Stimulated activated CD8-positive, alpha-beta memory T cell treated with anti-CD3 and anti-CD28 coated beads, Interleukin-15, amount 100 ng/mL, for 4 hours (primary cell): ENCODE results near the gene SDCCAG8.
"Not testable (repeated sequence)": the region's sequence is repeated elsewhere in the genome, so short reads cannot be mapped to it uniquely, and the experiment has no call there.

Source experiments
- DNase-seq, 2 donors: peaks; one replicate each; pipeline ENCODE4 v3.0.0-alpha.2; 2020; ENCODE audit warnings: low read depth in 2 of 2

Gene SDCCAG8

DNA sequence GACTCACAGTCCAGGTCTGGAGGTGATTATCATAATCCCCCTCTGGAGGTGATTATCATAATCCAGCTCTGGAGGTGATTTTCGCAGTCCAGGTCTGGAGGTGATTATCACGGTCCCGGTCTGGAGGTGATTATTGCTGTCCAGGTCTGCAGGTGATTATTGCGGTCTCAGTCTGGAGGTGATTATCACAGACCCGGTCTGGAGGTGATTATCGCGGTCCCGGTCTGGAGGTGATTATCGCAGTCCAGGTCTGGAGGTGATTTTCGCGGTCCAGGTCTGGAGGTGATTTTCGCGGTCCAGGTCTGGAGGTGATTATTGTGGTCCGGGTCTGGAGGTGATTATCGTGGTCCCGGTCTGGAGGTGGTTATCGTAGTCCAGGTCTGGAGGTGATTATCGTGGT is 76.6 kb downstream of the SDCCAG8 start:
- DNase-seq = no peak

- DNase-seq = no peak
Observed at GRCh38 chr1:243335292-243335691, 79.5 kb downstream of the SDCCAG8 start.

DNA sequence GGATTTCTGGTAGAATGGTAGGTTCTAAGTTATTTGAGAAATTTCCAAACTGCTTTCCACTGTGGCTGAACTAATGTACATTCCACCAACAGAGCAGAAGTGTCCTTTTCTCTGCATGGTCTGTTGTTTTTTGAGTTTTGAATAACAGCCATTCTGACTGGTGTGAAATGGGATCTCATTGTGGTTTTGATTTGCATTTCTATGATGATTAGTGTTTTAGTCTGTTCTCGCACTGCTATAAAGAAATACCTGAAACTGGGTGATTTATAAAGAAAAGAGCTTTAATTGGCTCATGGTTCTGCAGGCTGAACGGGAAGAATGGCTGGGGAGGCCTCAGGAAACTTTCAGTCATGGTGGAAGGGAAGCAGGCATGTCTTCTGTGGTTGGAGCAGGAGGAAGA is 80.3 kb downstream of the SDCCAG8 start:
- DNase-seq = no peak

- DNase-seq = not testable (repeated sequence)
Observed at GRCh38 chr1:243338848-243339247, 83.0 kb downstream of the SDCCAG8 start.

DNA sequence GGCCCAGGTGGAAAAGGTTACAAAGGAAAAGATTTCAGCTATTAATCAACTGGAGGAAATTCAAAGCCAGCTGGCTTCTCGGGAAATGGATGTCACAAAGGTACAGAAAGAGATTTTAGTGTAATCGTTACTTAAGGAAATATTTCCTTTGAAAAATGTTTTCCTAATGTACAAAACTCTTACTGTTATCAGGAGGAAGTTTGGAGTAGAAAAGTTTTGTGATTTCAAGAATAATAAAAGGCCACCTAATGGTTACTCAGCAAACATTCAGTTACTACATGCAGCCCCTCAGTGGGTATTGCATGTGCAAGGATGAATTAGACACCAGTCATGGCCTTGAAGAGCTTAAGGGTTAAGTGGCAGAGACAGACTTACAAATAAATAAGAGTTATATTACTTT is 85.2 kb downstream of the SDCCAG8 start:
- DNase-seq = no peak

- no peak for DNase-seq
Observed at GRCh38 chr1:243343970-243344937, 88.4 kb downstream of the SDCCAG8 start.

DNA sequence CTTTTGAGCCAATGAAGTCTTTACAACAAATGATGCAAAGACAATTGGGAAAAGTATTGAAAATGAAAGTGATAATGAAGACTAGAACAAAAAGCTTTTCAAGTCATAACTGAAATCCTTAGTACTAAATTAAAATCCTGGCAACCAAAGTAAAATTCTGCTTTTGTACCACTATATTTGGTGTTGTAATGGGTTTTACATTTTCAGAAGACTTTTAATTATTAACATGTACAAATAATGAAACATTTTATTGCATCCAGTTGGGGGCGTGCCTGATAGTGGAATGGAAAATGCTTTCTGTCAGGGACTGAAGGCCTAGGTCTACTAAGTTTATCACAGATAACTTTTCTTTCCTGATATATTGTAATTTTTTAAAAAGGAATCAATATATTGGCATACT is 89.4 kb downstream of the SDCCAG8 start:
- DNase-seq = no peak

- DNase-seq = no peak
Observed at GRCh38 chr1:243346016-243346415, 90.2 kb downstream of the SDCCAG8 start.

GRCh38 chr1:243346468-243346867 is 90.6 kb downstream of the SDCCAG8 start:
- no peak for DNase-seq

- DNase-seq = no peak
Observed at GRCh38 chr1:243348331-243348730, 92.5 kb downstream of the SDCCAG8 start.

- no peak for DNase-seq
Observed at GRCh38 chr1:243349128-243349527, 93.3 kb downstream of the SDCCAG8 start.

DNA sequence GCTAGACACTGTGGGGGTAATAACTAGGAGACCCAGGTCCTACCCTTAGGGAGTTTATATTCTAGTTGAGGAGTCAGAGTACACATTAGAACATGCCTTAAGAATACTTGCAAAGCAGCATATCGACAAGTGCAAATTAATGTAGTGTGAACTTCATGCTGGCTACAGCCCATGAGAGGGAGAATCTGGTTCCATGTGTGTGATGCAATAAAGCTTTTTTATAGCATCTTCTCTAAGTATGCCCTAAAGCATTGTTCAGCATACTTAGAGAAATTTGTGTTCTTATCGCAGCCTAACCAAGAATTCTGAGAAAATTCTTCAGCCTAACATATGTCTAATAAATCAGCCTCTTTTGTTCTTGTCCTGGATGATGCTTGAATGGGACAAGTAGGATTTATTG is 95.5 kb downstream of the SDCCAG8 start:
- no peak for DNase-seq

DNA sequence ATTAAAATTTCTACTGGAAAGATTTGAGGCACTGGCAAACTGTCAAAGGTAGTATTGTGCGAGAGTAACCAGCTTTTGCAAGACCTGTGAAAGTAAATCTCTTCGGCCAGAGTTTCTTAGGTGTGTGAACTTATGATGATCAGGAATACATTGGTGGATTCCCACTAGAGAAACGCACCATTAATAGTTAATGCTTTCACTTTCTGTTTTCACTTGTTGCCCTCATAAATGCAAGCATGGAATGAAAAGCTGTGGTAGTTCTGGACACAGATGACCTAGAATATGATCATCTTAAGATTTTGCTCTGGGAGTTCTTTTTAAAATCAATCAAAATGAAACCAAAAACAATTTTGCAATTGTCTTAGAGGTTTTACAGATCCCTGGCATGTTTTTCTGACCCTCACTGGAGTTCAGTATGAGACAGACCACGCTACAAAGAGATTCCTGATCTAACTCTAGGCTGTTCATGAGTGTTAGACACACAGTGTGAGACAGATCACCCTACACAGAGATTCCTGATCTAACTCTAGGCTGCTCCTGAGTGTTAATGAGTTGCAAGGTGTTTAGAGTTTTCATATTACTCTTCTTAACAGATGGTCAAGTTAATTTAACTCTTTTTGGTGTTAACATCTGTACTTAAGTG is 98.8 kb downstream of the SDCCAG8 start:
- DNase-seq = no peak

DNA sequence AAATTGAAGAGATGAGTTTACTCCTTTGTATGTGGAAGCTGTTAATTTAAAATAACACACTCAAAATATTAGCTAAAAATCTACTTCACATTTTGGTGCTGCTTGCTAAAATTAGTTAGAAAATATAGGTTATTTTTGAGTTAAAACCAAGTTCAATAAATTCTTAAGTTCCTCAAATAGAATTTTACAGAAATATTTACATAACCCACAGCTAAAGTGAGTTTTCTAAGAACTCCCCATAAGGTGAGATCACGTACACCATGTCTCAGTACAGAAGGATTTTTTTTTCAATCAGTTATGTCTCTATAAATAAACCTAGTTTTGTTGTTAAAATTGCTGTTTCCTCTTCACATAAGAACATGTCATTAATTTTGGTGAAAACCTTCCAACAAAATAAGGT is 108.0 kb downstream of the SDCCAG8 start:
- DNase-seq = no peak

- DNase-seq = no peak
Observed at GRCh38 chr1:243364330-243364729, 108.5 kb downstream of the SDCCAG8 start.

DNA sequence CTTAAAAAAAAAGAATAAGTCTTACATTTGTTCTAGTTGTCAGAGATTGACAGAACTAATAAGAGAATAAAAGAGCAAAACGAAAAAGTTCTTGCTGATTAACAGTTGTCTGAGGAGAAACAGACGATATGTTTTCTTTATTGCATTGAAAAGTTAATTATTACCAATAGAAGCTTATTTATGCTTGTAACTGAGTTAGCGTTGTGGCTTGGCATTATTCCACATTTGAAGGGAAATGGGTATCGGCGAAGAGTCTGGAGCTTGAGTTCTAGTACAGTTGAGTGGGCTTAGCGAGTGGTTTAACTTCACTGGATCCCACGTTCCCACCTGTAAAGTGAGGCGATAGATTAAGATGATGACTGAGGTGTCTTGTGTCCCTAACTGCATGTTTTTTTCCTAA is 109.0 kb downstream of the SDCCAG8 start:
- DNase-seq = no peak

DNA sequence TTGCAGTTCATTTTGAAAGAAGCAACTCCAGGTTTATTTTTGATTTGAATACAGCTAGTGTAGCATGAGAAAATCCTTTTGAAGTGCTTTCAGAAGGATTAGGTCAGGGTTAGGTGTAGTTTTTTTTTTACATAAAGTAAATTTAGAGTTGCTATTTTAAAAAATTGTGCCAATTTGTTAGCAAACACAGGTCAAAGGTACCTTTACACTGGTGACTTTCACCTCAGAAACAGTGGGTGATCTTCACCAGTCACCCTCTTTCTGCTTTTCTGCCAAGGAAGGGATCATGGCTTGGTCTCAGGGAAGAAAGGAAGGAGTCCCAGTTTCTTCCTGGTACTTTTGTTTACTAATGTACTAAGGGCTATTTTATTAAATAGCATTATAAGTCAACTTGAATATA is 111.5 kb downstream of the SDCCAG8 start:
- DNase-seq = no peak

GRCh38 chr1:243374412-243374811 is 118.6 kb downstream of the SDCCAG8 start:
- DNase-seq = no peak

DNA sequence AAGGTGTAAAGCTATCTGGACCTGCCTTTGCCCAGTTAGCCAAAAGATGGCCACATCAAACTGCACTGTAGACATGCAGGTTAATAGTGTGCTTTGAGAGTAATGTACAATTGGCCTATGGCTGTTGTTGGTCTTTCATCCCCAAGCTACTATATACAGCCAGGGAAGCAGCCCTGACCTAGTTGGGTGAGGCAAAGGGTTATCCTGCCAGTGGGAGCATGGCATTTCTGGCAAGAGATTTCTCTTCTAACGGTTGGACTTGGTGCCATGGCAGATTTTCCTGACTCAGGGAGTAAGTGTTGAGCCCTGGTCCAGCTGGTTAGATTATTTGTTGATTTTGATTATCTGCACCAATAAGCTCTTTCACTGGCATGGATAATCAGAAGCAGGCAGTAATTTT is 119.8 kb downstream of the SDCCAG8 start:
- no peak for DNase-seq

DNA sequence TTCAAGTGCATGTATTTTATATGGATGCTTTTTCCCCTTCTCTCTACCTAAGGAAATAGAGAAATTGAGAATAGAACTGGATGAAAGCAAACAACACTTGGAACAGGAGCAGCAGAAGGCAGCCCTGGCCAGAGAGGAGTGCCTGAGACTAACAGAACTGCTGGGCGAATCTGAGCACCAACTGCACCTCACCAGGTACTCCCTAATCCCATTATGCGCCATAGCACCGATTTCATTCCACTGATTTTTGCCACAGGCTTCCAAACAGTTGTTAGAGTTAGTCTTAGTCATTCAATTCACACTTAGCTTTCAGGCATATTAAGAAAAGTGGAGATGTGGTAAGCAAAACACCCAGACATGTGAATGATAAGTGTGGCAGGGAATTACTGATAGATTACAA is 122.8 kb downstream of the SDCCAG8 start:
- no peak for DNase-seq

DNA sequence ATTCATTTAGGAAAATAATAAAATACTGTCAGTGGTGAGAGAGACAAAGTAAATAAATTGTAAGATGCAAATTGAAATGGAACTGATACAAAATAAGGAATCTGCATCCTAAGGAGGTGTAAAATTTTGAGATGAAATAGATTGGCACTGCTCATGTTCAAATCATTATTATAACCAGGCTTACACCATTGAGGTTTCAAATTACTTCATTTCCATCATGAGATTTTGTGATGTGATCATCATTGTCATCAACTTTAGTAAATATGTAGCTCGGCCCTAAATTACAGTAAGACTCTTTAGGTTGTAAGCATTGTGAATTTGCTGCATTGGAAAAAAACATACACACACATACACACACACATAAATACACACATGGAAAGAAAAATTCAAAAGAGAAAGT is 123.4 kb downstream of the SDCCAG8 start:
- no peak for DNase-seq

- DNase-seq = no peak
Observed at GRCh38 chr1:243379706-243380105, 123.9 kb downstream of the SDCCAG8 start.

- no peak for DNase-seq
Observed at GRCh38 chr1:243388276-243388675, 132.4 kb downstream of the SDCCAG8 start.
